Neural cell (in vitro differentiated cells): ENCODE results near the gene CTF1.

Source experiments
- CTCF ChIP-seq: fragments of 450-650 bp; IDR thresholded peaks from 2 replicates; pipeline ENCODE4 v1.5.1; 2014; ENCODE audit warnings: antibody characterized with exemption, mild to moderate bottlenecking, moderate library complexity; ENCODE audit not compliant: poor library complexity, severe bottlenecking
- EP300 ChIP-seq: fragments of 450-650 bp; conservative IDR thresholded peaks from 2 replicates; pipeline ENCODE4 v1.6.1; 2014; ENCODE audit warnings: antibody characterized with exemption, mild to moderate bottlenecking, moderate library complexity; ENCODE audit not compliant: poor library complexity, severe bottlenecking
- TAF1 ChIP-seq: IDR thresholded peaks from 2 replicates; pipeline ENCODE4 v1.6.1; 2012; ENCODE audit warnings: low read depth

GRCh38 chr16:30893417-30893743 is 3.0 kb upstream of the CTF1 start:
- TF ChIP-seq EP300, result no peak
- no peak for TF ChIP-seq CTCF
- TF ChIP-seq TAF1, result no peak
